ENCODE data around the gene MCRIP1.
"Not testable (repeated sequence)": the region's sequence is repeated elsewhere in the genome, so short reads cannot be mapped to it uniquely, and the experiment has no call there.

The MCRIP1 gene

DNA sequence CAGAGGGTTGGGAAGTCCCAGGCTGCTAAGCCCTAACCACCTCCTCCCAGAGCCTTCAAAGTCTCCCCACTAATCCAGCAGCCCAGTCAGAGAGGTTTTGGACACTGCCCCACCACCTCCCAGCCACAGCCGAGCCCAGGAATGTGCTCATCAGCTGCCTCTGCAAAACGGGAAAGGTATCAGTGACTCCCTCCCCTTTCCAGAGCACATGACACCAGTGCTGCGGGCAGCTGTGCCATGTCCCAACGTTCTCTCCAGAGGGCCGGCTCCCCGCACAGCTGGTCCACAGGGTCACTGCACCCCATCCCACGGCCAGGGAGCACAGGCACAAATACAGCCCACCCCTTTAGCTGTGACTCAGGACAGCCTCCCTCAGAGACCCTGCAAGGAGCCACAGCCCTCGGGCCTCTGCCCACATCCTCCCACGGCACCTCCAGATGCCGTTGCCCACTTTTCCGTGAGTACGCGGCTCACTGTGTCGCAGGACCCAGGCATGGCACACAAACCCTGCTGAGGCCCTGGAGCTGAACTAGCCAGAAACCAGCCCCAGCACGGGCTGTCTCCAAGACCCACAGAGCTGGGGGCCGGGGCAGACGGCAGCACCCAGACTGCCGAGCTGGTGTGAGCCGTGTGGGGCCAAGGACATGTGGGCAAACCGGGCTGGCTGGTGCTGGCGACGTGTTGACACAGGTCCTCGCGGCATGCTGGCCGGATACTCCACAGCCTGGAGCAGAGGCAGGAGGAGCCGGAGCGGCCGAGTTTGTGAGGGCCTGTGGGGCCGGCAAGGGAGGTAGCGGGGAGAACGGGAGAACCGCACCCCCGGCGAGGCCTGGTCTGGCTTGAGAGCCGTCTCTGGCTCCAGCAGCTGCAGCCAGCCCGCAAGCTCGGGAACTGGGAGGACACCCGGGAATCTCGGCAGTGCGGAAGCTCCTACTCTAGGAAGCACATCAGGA lies 8.0 kb upstream of the MCRIP1 start:
- no peak for DNase-seq (ENCODE audit: low read depth in 2 of 2)

DNA sequence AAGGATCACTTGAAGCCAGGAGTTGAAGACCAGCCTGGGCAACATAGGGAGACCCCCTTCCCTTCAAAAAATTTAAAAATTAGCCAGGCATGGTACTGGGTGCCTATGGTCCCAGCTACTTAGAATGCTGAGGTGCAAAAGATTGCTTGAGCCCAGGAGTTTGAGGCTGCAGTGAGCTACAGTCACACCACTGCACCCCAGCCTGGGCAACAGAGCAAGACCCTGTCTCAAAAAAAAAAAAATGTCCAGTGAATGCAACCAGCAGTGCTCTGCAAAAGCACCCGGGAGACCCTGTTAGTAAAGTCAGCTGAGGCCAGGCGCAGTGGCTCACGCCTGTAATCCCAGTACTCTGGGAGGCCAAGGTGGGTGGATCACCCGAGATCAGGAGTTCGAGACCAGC lies 7.0 kb upstream of the MCRIP1 start:
- not testable (repeated sequence) for DNase-seq (ENCODE audit: low read depth in 2 of 2)

DNA sequence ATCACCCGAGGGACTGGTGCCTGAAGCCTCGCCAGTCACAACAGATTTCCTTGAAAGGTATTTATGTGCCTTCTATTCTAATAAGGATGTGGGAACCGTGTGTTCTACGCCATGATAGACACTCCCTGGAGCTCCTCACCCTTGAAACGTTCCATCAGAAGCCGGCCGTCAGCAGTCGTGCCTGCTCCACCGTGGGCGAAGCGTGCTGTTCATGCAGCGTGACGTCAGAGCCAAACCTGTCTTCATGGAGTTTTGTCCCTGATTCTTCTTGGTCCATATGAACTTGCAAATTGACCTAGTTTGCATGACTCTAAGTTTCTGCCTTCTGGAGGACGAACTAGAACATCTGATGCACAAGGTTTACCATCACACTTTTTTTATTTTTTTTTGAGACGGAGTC lies 6.2 kb upstream of the MCRIP1 start:
- DNase-seq (ENCODE audit: low read depth in 2 of 2) = no peak

DNA sequence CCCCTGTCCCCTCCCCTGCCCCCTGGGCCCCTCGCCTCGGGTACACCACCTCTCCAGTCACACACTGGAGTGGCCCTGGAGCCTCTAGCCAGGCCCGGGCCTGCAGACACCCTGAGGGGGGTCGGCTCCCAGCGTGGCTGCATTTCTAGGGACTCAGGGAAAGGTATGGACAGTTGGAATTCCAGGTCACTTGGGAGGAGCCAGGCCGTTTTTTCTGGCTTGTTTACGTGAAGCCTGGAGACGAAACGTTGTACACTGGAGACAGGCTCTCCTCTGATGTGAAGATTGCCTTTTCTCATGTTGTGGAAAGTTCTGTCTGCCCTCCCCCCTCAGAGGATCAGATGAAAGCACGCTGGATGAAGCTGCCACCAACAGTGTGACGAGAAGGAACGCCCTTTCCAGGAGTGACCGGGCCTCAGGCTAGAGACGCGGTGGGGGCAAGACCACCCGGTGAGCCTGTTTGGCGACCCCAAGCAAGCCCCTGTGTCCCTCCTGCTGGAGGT lies 5.7 kb upstream of the MCRIP1 start:
- DNase-seq (ENCODE audit: low read depth in 2 of 2) = no peak

DNA sequence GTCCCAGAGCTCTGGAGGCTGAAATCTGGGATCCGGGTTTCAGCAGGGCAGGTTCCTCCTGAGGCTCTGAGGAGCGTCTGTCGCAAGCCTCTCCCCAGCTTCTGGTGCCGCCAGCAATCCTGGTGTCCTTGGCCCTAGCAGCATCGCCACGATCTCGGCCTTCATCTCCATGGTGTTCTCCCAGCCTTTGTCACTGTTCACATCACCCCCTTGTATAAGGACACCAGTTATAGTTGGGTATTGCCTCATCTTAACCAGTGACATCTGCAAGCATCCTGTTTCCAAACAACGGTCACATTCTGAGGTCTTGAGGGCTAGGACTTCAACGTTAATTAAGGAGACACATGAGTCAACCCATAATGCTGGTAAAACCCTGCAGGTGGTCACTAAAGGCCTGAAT lies 4.5 kb upstream of the MCRIP1 start:
- no peak for DNase-seq (ENCODE audit: low read depth in 2 of 2)

DNA sequence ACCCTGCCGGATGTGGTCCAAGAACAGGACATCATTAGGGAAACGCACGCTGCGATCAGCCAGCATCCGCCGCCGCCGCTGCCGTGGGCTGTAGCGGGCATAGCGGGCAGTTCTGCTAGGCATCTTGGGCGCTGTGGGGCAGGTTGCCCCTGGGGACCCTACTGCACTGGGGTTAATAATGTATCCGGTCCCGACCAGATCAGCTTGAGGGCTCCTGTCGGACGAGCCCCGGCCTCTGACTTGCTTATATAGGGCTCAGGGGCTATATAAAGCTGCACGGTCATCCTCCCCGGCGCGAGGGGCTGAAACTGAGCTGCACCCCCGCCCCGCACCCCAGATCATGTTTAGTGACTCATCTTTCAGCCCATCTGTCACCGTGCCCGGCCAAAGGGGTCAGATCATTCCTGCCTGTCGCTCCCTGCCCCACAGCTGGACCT lies 1.8 kb upstream of the MCRIP1 start, which contains the start of gene PPP1R27:
PPP1R27 (minus strand) TSS at position 220 of the 437 bp plus-strand sequence; CDS start at position 123, 97 bp downstream.
- DNase-seq (ENCODE audit: low read depth in 2 of 2) = no peak

DNA sequence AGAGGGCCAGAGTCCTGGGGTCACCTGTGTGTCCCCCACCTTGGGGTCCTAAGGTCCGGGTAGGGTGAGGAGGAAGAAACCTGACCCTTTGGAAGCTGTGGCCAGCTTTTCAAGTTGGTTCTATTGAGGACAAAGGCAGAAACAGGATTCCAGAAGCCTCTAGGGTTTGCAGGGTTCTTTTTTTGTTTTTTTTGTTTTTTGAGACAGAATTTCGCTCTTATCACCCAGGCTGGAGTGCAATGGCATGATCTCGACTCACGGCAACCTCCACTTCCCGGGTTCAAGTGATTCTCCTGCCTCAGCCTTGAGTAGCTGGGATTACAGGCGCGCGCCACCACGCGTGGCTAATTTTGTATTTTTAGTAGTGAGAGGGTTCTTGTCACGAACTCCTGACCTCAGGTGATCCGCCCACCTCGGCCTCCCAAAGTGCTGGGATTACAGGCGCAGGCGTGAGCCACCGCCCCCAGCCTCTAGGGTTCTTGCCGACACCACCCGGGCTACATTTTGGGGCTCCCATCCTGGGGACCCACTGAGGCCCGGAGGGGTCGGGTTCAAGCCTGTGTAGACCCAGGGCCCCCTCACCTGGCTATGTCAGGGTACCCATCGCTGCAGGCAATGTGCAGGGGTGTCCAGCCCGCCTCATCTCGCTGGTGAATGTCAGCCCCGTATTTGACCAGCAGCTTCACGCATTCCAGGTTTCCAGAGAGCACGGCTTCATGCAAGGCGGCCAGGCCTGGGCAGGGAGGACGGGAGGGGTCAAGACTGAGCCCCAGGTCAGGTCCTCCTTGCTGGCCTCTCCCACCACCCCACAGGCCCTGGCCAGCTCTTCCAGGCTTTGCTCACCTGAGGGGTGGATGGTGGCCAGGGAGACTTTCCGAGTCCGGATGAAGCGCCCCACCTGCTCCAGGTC lies 1.1 kb upstream of the MCRIP1 start:
- DNase-seq (ENCODE audit: low read depth in 2 of 2) = no peak

DNA sequence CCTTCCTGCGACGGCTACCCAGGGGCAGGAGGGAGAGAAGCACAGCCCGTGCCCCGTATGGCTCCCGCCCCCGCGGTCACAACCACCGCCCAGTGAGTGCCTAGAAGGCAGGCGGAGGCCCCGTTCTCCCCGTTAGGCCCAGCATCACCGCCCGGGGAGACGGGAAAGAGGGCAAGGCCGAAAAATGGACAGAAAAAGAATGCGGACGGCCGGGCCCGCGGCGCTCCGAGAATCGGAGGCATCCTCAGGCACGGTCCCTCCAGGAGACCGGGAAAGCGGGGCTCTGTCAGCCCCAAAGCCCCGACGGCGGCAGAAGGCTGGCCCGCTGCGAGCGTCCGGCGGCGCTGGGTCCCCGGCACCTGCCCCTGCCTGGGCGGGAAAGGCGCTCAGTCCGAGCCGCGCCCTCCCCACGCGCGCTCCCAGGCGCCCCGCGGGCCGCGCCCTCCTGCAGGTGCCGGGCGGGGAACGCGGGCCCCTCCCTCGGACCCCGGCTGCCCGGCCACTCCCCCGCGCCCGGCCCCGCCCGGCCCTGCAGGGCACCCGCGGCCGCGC lies 407 bp downstream of the MCRIP1 start:
- DNase-seq (ENCODE audit: low read depth in 2 of 2) = peak; percentile 22 to 35

DNA sequence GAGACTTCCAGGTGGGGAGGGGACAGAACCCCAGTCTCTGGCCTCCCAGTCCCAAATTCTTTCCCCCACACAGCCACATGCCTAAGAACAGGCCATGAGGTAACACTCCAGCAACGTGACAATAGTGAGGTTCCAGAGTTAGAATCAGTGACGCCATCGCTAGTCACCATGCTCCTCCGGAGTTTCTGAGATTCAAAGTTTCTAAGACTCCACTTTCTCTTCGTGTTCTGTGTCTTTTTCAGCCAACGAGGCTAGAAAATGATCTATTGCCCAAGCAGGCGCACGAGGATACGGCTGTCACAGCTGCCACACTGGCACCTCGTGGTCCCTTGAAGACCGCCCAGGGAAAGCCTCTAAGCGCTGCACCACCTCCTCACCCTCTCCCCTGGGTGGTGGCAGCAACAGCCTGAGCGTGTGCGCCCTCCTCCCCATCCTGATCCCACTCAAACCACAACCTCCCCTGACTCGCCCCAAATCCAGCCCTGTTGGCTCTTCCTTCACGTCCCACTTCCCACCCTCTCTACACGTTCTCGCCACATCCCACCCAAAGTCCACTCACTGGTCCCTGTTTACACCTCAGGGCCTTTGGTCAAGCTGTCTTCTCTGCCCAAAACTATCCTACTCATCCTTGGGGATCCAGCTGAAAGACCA lies 1.0 kb downstream of the MCRIP1 start:
- DNase-seq (ENCODE audit: low read depth in 2 of 2) = peak; percentile 36

DNA sequence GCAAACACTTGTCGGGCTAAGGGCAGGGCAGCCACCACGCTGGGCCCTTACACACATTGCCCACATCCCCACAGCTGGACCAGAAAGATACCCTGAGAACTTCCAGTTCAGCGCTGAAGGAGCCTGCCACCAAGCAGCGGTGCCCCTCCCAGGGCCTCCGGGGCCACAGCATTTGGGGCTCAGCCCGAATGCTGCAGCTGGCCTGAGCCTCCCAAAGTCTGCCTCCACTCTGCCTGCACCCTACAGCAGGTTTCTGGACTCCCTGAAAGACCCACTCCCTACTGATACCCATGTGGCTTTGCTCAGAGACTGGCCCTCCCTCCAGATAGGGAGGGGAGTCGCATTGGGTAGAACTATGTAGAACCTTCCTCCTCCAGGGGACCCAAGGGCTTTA lies 1.5 kb downstream of the MCRIP1 start:
- DNase-seq (ENCODE audit: low read depth in 2 of 2) = no peak

DNA sequence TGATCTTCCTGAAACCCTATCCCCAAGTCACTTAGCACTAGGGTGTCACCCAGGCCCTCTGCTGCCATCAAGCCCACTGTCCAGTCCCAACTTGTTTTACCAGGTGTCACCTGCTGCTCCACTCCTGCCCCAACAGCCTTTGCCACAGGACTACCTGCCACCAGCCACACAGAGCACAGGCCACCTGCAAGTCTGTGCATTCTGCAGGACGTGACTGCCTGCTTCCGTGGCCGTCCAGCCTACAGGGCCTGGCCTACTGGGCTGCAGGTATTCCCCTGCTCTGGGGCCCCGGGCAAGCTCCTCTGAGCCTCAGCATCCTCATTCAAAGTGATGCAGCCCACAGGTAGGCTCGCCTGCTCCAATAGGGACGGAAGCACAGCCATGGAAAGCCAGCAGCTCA lies 3.2 kb downstream of the MCRIP1 start:
- DNase-seq (ENCODE audit: low read depth in 2 of 2) = no peak

DNA sequence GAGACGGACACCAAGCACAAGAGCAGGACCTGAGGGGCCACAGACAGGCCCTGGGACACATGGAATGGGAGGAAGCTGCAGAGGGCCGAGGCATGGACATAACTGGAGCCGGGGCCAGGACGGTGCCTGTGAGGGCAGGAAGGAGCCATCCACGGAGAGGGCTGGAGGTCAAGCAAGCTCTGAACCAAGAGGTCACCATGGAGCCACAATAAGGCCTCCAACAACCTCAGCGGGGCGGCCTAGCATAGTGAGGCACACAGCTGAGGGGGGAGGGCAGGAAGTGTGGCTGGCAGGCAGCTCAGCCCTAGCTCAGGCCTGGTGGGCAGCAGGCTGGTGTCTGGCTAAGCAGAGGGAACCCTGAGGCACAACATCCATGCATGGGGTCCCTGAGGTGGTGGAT lies 4.4 kb downstream of the MCRIP1 start:
- DNase-seq (ENCODE audit: low read depth in 2 of 2) = no peak

DNA sequence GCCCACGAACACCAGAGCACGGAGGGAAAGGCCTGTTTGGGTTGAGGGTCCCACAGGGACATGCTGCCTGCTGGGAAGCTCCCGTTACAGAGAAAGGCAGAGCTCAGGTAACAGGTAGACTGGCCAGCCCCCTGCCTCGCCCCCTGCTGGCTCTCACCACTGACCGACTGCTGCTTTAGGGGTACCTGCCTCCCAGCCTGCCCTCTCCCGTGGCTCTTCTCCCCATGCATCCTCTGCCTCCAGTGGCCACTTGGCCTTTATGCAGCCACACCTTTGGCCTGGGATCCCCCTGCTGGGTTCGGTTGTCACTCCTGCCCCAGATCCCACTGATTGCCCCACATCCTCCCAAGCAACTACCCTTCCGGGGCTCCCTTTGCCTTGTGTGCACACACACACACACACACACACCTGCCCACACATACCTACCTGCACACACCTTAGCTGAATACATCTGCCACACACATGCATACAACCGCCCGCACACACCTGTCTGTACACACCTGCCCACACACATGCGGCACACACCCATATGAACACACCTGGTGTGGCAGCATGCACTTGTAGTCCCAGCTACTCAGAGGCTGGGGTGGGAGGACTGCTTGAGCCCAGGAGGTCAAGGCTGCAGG lies 7.1 kb downstream of the MCRIP1 start:
- DNase-seq (ENCODE audit: low read depth in 2 of 2) = no peak

DNA sequence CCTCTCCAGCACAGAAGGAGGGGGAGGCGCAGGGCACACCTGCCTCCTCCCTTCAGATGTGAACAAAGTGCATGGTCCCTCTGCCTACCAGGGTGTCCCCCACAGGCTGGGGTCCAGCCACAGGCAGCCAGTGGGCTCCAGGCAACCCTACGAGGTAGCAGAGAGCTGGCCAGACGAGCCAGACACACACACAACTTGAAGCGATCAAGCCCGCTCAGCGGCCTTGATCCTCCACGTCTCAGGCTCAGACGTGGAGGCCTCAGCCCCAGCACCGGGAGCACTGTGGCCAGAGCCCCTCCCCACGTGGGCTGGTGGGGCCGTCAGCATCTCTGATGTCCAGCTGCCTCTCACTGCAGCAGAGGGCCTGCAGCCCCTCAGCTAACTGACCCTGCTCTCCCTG lies 8.5 kb downstream of the MCRIP1 start:
- no peak for DNase-seq (ENCODE audit: low read depth in 2 of 2)

DNA sequence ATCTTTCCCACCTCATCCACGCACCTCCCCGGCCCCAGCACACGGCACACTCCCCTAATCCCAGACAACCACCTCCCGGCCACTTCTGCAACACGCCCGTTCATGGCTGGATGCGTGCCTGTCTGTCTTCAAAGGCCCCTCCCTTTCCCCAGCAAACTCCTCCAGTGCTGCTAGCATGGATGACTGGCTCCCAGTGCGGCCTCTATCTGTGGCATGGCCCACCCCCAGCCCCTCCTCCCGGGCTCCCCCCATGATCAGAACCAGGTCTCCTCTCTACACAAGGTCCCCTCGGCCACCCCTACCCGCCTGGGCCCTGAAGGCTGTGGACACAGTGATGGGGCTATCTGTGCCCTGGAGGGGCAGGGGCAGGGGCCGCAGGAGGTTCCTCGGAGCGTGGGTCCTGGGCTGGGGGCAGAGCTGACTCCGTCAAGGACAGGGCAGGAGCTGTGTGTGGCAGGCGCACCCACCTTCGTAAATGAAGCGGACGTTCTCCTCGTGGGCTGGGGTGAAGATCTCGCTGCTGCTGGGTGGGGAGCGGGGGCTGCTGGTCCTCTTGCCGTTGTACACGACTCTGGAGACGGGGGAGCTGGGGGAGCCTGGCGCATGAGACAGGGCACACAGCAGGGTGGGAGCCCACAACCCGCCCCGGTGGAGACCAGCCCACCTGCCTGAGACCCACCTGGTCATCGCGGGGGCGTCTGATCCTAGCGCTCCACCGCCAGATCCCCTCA lies 9.1 kb downstream of the MCRIP1 start:
- no peak for DNase-seq (ENCODE audit: low read depth in 2 of 2)

DNA sequence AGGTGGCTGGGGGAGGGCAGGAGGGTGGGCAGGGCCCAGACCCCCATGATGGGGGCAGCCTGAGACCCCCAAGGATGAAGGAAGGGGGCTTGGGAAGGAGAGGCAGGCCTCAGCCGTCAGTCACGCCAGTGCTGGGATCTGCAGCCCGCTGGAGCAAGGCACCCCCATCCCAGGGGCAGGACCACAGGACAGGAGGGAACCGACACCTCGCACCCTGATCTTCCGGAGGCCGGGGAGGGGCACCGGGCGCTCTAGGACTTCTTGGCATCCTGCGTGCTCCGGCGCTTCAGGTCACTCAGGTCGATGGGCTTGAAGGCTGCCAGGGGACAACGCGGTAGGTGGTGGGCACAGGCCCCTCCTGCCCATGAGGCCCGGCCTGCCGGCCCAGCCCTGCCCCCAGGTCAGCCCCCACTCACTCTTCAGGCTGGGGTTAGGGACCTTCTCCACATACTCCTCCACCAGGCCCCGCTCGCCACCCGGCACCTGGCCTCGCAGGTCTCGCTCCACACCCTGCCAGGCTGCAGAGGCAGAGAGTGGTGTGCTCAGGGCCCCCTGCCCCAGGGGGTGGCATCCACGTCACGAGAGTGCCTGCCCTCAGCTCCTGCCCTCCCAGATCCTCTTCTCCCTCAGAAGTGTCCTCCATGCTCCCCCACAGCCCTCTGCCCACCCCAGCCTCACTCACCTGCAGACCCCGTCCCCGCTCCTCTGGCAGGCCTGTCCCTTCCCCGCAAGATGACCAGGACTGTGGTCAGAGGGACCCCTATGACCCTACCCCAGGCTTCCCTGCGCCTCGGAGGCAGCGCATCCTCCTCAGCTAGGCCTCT lies 9.9 kb downstream of the MCRIP1 start:
- no peak for DNase-seq (ENCODE audit: low read depth in 2 of 2)

DNA sequence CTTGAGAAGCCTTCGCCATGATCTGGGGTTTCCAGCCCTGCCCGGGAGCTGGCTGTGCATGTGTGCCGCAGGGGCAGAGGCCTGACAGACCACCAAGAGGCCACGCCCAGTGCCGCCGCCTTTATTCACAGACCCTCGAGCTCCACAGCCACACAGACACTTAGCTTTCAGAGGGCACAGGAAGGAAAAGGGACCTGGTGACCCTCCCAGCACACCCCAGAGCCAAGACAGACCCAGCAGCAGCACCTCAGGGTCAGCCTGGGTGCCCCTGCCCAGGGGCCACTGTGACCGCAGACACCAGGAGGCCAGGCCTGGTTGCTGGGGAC lies 10.8 kb downstream of the MCRIP1 start:
- no peak for DNase-seq (ENCODE audit: low read depth in 2 of 2)

DNA sequence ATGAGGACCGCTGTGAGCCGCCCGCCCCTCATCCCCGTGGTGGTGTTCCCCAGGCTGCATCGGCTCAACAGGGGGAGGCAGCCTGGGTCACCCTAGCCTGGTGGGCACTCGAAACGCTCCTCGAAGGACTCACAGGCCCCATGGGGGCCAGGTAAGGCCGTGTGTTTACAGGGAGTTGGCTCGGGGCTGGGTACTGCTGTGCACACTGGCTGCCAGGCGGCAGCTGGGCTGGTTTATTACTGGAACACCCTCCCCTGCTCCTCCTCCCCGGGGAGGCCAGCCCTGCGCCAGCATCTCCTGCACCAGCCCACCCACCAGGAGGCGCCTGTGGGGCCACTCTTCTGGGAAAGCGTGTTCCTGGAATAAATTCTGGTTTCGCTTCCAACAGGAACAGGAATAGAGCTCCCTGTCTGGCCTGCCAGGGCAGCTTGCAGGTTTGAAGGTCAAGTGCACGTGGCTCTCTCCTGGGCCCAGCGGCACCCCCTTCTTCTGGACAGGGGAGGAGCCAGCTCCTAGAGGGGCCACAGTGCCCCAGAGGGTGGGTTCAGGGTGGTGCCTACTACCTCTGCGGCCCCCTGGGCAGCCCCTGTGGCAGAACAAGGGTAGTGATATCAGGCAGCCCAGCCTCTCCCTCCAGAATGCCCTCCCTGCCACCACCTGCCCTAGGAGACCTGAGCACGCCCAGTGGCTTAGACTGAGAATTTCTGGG lies 11.3 kb downstream of the MCRIP1 start:
- no peak for DNase-seq (ENCODE audit: low read depth in 2 of 2)

DNA sequence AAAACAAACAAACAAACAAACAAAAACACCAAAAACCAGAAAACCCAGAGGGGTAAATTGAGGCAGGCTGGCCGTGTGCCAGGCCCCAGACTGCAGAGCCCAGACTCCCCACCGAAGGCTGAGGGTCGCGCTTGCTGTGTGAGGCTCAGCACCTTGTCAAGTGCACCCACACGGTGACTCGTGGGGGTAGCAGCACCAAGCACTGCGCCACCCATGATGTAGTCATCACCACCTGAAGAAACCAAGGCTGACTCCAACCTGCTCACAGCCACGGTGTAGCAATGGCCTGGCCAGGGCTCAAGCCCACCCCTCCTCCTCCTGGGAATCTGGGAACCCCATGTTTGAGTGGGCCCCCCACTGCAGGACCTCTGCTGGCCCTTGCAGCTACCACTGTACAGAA lies 11.9 kb downstream of the MCRIP1 start:
- no peak for DNase-seq (ENCODE audit: low read depth in 2 of 2)
